ENCODE measurements around the gene POLR1D.

- TF ChIP-seq CTCF (IDR thresholded peaks at IDR 0.05; ENCODE audit: borderline replicate concordance, extremely low read depth, low read length, poor library complexity, severe bottlenecking) = no peak
- TF ChIP-seq EZH2 (IDR thresholded peaks at IDR 0.05; ENCODE audit: borderline replicate concordance, low read depth, low read length, severe bottlenecking) = no peak
These were observed 11.0 kb downstream of the POLR1D start for GRCh38 chr13:27632648-27633047.
